ENCODE data around the gene MYO15B. TPM values are rescaled to one million over a fixed set of nuclear protein-coding genes. Genes with fewer than 3 reads are reported as not detected.
"Not testable (repeated sequence)": the region's sequence is repeated elsewhere in the genome, so short reads cannot be mapped to it uniquely, and the experiment has no call there.

Gene MYO15B
- total RNA-seq, 1 donor from 2014 or later = 43.0 TPM

- Histone ChIP-seq H3K9me3 (replicated peaks) (no peaks in the 10 kb centered on the region), H3K4me3 (peak overlapping the region; percentile 64), H3K27me3 (ENCODE audit: low read depth) (no peaks in the 10 kb centered on the region), H3K4me1 (peaks cover 97% of the 10 kb centered on the region), H3K36me3 (peaks cover 6% of the 10 kb centered on the region), H3K27ac (replicated peaks) (peak overlapping the region; percentile 92)
- no peak for TF ChIP-seq CTCF (IDR thresholded peaks at IDR 0.05; ENCODE audit: borderline replicate concordance)
- no peak for DNase-seq
- intact Hi-C loops (cut with micrococcal nuclease) = no loop called here
Observed at GRCh38 chr17:75637551-75637950, 50.0 kb downstream of the MYO15B start.

GRCh38 chr17:75638039-75638438 is 50.4 kb downstream of the MYO15B start:
- DNase-seq; intact Hi-C loops (cut with micrococcal nuclease); H3K27me3 ChIP-seq (ENCODE audit: low read depth); H3K9me3 ChIP-seq (replicated peaks); H3K36me3 ChIP-seq: not testable (repeated sequence)
- Histone ChIP-seq H3K4me3 (peak overlapping the region; percentile 64), H3K27ac (replicated peaks) (peak overlapping the region; percentile 92), H3K4me1 (peaks cover 97% of the 10 kb centered on the region)

- no peak overlapping the region for H3K4me3 ChIP-seq
- H3K36me3 ChIP-seq = peaks cover 6% of the 10 kb centered on the region
- intact Hi-C loops (cut with micrococcal nuclease) = no loop called here
- no peaks in the 10 kb centered on the region for H3K9me3 ChIP-seq (replicated peaks)
- peak; percentile 52 for DNase-seq
- no peaks in the 10 kb centered on the region for H3K27me3 ChIP-seq (ENCODE audit: low read depth)
- H3K4me1 ChIP-seq = peaks cover 96% of the 10 kb centered on the region
- peak overlapping the region; percentile 84 for H3K27ac ChIP-seq (replicated peaks)
- TF ChIP-seq CTCF (IDR thresholded peaks at IDR 0.05; ENCODE audit: borderline replicate concordance) = no peak
Observed at GRCh38 chr17:75638893-75639292, 51.3 kb downstream of the MYO15B start.

- Histone ChIP-seq H3K27ac (replicated peaks) (peak overlapping the region; percentile 84), H3K36me3 (peaks cover 10% of the 10 kb centered on the region), H3K4me1 (peaks cover 91% of the 10 kb centered on the region), H3K27me3 (ENCODE audit: low read depth) (no peaks in the 10 kb centered on the region), H3K9me3 (replicated peaks) (no peaks in the 10 kb centered on the region), H3K4me3 (no peak overlapping the region)
- no peak for TF ChIP-seq CTCF (IDR thresholded peaks at IDR 0.05; ENCODE audit: borderline replicate concordance)
- DNase-seq = no peak
- intact Hi-C loops (cut with micrococcal nuclease) = no loop called here
Observed at GRCh38 chr17:75639327-75639726, 51.7 kb downstream of the MYO15B start.

- Histone ChIP-seq H3K27me3 (ENCODE audit: low read depth) (no peaks in the 10 kb centered on the region), H3K4me1 (peaks cover 85% of the 10 kb centered on the region), H3K27ac (replicated peaks) (peak overlapping the region; percentile 84), H3K9me3 (replicated peaks) (no peaks in the 10 kb centered on the region), H3K36me3 (peaks cover 10% of the 10 kb centered on the region), H3K4me3 (no peak overlapping the region)
- DNase-seq = no peak
- TF ChIP-seq CTCF (IDR thresholded peaks at IDR 0.05; ENCODE audit: borderline replicate concordance) = no peak
- intact Hi-C loops (cut with micrococcal nuclease) = no loop called here
Observed at GRCh38 chr17:75639771-75640555, 52.4 kb downstream of the MYO15B start.

GRCh38 chr17:75640556-75641119 is 53.0 kb downstream of the MYO15B start:
- intact Hi-C loops (cut with micrococcal nuclease) = no loop called here
- Histone ChIP-seq H3K27me3 (ENCODE audit: low read depth) (no peaks in the 10 kb centered on the region), H3K4me3 (no peak overlapping the region), H3K4me1 (peaks cover 78% of the 10 kb centered on the region), H3K36me3 (peaks cover 10% of the 10 kb centered on the region), H3K27ac (replicated peaks) (peak overlapping the region; percentile 84), H3K9me3 (replicated peaks) (no peaks in the 10 kb centered on the region)
- DNase-seq = no peak
- no peak for TF ChIP-seq CTCF (IDR thresholded peaks at IDR 0.05; ENCODE audit: borderline replicate concordance)

Measured in left ventricle myocardium inferior (tissue), 1 donor.